Myocyte (in vitro differentiated cells): Measurements from ENCODE around the gene SELENOW. TPM values are rescaled to one million over a fixed set of nuclear protein-coding genes. Genes with fewer than 3 reads are reported as not detected.

Experiments
- DNase-seq: peaks from one replicate; pipeline ENCODE4 v3.0.0-alpha.2; 2012; ENCODE audit warnings: low read depth
- total RNA-seq: library from RNA; depleted of rRNA; stranded (reverse); fragments of >200 nt; gene quantifications from 2 replicates; pipeline ENCODE4 v1.2.3, GENCODE V29; 2014

SELENOW gene
- total RNA-seq, 1 donor from 2014 or later = 2,157 TPM

GRCh38 chr19:47820410-47820809 is 41.9 kb downstream of the SELENOW start:
- DNase-seq = peak; percentile 40

- DNase-seq = no peak
Measured at GRCh38 chr19:47821460-47822020, 43.0 kb downstream of the SELENOW start, which contains the start of gene CRX. CRX (plus strand) TSS chr19:47821937; CDS start chr19:47834444, 12,507 bp downstream.

GRCh38 chr19:47824396-47824795 is 45.9 kb downstream of the SELENOW start:
- no peak for DNase-seq

- peak; percentile 15 for DNase-seq
Measured at GRCh38 chr19:47826800-47827199, 48.3 kb downstream of the SELENOW start.

- DNase-seq = no peak
Measured at GRCh38 chr19:47832723-47833122, 54.2 kb downstream of the SELENOW start.

Other genes with a start within 250 kb of the SELENOW start
- 0.08 TPM in 1 of 2 replicates, not detected in the other for gene ZNF541, start 205.6 kb upstream of the SELENOW start, total RNA-seq
- 4.7 and 5.6 TPM in 2 replicates for gene BICRA, start 169.6 kb upstream of the SELENOW start, total RNA-seq
- gene EHD2, start 65.3 kb upstream of the SELENOW start, total RNA-seq = 97.9 and 124 TPM in 2 replicates
- 101 and 106 TPM in 2 replicates for gene NOP53, start 33.2 kb upstream of the SELENOW start, total RNA-seq
- gene TPRX1, start 25.8 kb downstream of the SELENOW start, total RNA-seq = not detected in 2 replicates
- gene CRX, start 43.2 kb downstream of the SELENOW start, total RNA-seq = not detected in 2 replicates
- gene TPRX2, start 80.5 kb downstream of the SELENOW start, total RNA-seq = not detected in 2 replicates
- gene SULT2A1, start 107.6 kb downstream of the SELENOW start, total RNA-seq = not detected in 2 replicates
- not detected in 2 replicates for gene BSPH1, start 213.5 kb downstream of the SELENOW start, total RNA-seq
- gene ELSPBP1, start 215.9 kb downstream of the SELENOW start, total RNA-seq = not detected in 2 replicates